Naive thymus-derived CD4-positive, alpha-beta T cell (primary cell): ENCODE data around the gene CD200. TPM values are rescaled to one million over a fixed set of nuclear protein-coding genes. Genes with fewer than 3 reads are reported as not detected.

Source experiments
- ATAC-seq: fragments of 150-1000 bp; cut with Tn5 transposase; 2 replicates; pipeline ENCODE4 v1.10.0; 2021; ENCODE audit warnings: mild to moderate bottlenecking, moderate library complexity
- CTCF ChIA-PET: fragments of 350-600 bp; sonication (Branson Sonifier 250); formaldehyde crosslinking; loops from one replicate; lab custom pipeline; 2021; ENCODE audit warnings: antibody characterized with exemption; lab: Charles Lee
- POLR2A ChIA-PET: fragments of 350-600 bp; sonication (Branson Sonifier 250); formaldehyde crosslinking; loops from one replicate; lab custom pipeline; 2021; ENCODE audit warnings: antibody characterized with exemption, inconsistent platforms; lab: Charles Lee
- DNase-seq, 9 donors: peaks; one replicate each; pipeline versions ENCODE4 v3.0.0 to v3.0.0-alpha.2; 2020 to 2022; ENCODE audit warnings: mixed read lengths in 1 of 9
- H3K27ac ChIP-seq: one replicate; pipeline ENCODE4 v1.7.0; 2013; ENCODE audit warnings: mild to moderate bottlenecking, low read depth, low read length, moderate library complexity
- H3K27me3 ChIP-seq, 2 donors: one replicate each; pipeline ENCODE4 v1.7.0; 2013; ENCODE audit warnings: low read length in 2 of 2, mild to moderate bottlenecking in 2 of 2, moderate library complexity in 2 of 2; ENCODE audit not compliant: control insufficient read depth in 2 of 2, insufficient read depth in 2 of 2
- H3K36me3 ChIP-seq, 3 experiments: 1 replicate in 2 of 3; 2 replicates in 1 of 3; pipeline ENCODE4 v1.7.0; 2013; ENCODE audit warnings: low read length in 3 of 3, mild to moderate bottlenecking in 3 of 3, moderate library complexity in 1 of 3; ENCODE audit not compliant: insufficient read depth in 3 of 3, control insufficient read depth in 2 of 3
- H3K4me1 ChIP-seq, 2 donors: one replicate each; pipeline ENCODE4 v1.7.0; 2013; ENCODE audit warnings: low read length in 2 of 2, mild to moderate bottlenecking in 2 of 2, moderate library complexity in 1 of 2; ENCODE audit not compliant: control insufficient read depth in 2 of 2, insufficient read depth in 2 of 2
- H3K4me3 ChIP-seq: 2 replicates; pipeline ENCODE4 v1.7.0; 2013; ENCODE audit warnings: mild to moderate bottlenecking, low read length
- H3K9me3 ChIP-seq, 3 experiments: 1 replicate in 2 of 3; 2 replicates in 1 of 3; pipeline ENCODE4 v1.7.0; 2013; ENCODE audit warnings: low read length in 3 of 3; ENCODE audit not compliant: control insufficient read depth in 2 of 3
- H3K27ac Mint-ChIP-seq, 9 donors: one replicate each; pipeline ENCODE4 v1.8.0; 2020 to 2022; ENCODE audit warnings: mixed read lengths in 9 of 9, mild to moderate bottlenecking in 8 of 9, moderate library complexity in 5 of 9, inconsistent platforms in 2 of 9
- H3K27me3 Mint-ChIP-seq, 5 donors: one replicate each; pipeline ENCODE4 v1.8.0; 2021 to 2022; ENCODE audit warnings: mixed read lengths in 5 of 5, mild to moderate bottlenecking in 1 of 5
- H3K36me3 Mint-ChIP-seq, 5 donors: one replicate each; pipeline ENCODE4 v1.8.0; 2020 to 2022; ENCODE audit warnings: mixed read lengths in 5 of 5, mild to moderate bottlenecking in 3 of 5, inconsistent platforms in 1 of 5
- H3K4me1 Mint-ChIP-seq, 7 donors: one replicate each; pipeline ENCODE4 v1.8.0; 2020 to 2022; ENCODE audit warnings: mixed read lengths in 7 of 7, mild to moderate bottlenecking in 3 of 7, inconsistent platforms in 1 of 7
- H3K4me3 Mint-ChIP-seq, 10 donors: one replicate each; pipeline ENCODE4 v1.8.0; 2020 to 2022; ENCODE audit warnings: mild to moderate bottlenecking in 10 of 10, mixed read lengths in 10 of 10, moderate library complexity in 6 of 10, inconsistent platforms in 2 of 10
- H3K9me3 Mint-ChIP-seq, 11 donors: one replicate each; pipeline ENCODE4 v1.8.0; 2020 to 2022; ENCODE audit warnings: mixed read lengths in 11 of 11, mild to moderate bottlenecking in 4 of 11, inconsistent platforms in 1 of 11, moderate library complexity in 1 of 11
- intact Hi-C, 2 donors: fragments of 100-400 bp; cut with micrococcal nuclease; formaldehyde crosslinking; loops; one replicate each; pipeline ENCODE4 v1.15.1; 2023
- polyA plus RNA-seq, 2 donors: library from polyadenylated mRNA; unstranded; fragments of 300-500 nt; fragmentation: Illumina TruSeq; gene quantifications; one replicate each; pipeline ENCODE4 v1.2.3, GENCODE V29; 2021
- total RNA-seq, 6 experiments: library from RNA in 5 of 6; stranded (reverse) in 5 of 6; gene quantifications; 1 replicate in 5 of 6; 2 replicates in 1 of 6; pipeline ENCODE4 v1.2.3 and lab custom pipeline; 2021 to 2026

CD200 gene
- total and polyA plus RNA-seq, 7 experiments from 2014 or later, result 2.5 to 9.1 (median 2.9) TPM

- H3K4me3 ChIP-seq, result no peak overlapping the region
- no peak for ATAC-seq
- no peak overlapping the region for H3K27ac ChIP-seq
- intact Hi-C loops, result no loop called here
- no peak overlapping the region for H3K4me3 Mint-ChIP-seq
- peaks cover 0 to 18% (median 4%) of the 10 kb centered on the region in 5 donors for H3K36me3 Mint-ChIP-seq
- peaks cover 0 to 22% of the 10 kb centered on the region in 2 donors for H3K4me1 ChIP-seq
- no peaks in the 10 kb centered on the region for H3K27me3 ChIP-seq
- H3K36me3 ChIP-seq, result no peaks in the 10 kb centered on the region
- H3K27me3 Mint-ChIP-seq, result no peaks in the 10 kb centered on the region
- ChIA-PET CTCF (interaction anchor here (0.6 to 0.8 kb wide), 2 partner anchors 10 to 1780 kb away, joined by 3 read pairs; no protein-coding TSS in a partner anchor), POLR2A (no interaction called here)
- no peaks in the 10 kb centered on the region for H3K9me3 Mint-ChIP-seq
- H3K4me1 Mint-ChIP-seq, result peaks cover 9 to 47% (median 40%) of the 10 kb centered on the region in 7 donors
- DNase-seq, result no peak
- no peaks in the 10 kb centered on the region for H3K9me3 ChIP-seq
- H3K27ac Mint-ChIP-seq, result no peak overlapping the region
These were observed 27.6 kb downstream of the CD200 start for GRCh38 chr3:112360561-112360960.

GRCh38 chr3:112362221-112362620 lies 29.3 kb downstream of the CD200 start:
- ChIA-PET POLR2A (interaction anchor here (1.0 to 1.7 kb wide), 2 partner anchors 12 to 29 kb away, joined by 3 to 4 read pairs; no protein-coding TSS in a partner anchor), CTCF (no interaction called here)
- H3K9me3 ChIP-seq, result no peaks in the 10 kb centered on the region
- DNase-seq (no peak), ATAC-seq (no peak)
- H3K36me3 ChIP-seq, result no peaks in the 10 kb centered on the region
- Mint-ChIP-seq H3K27me3 (no peaks in the 10 kb centered on the region), H3K4me3 (no peak overlapping the region), H3K36me3 (peaks cover 0 to 23% (median 6%) of the 10 kb centered on the region in 5 donors), H3K27ac (peak overlapping the region in 1 of 9 donors; percentile 46), H3K4me1 (peaks cover 9 to 53% (median 47%) of the 10 kb centered on the region in 7 donors), H3K9me3 (no peaks in the 10 kb centered on the region)
- H3K27ac ChIP-seq, result no peak overlapping the region
- H3K4me3 ChIP-seq, result no peak overlapping the region
- H3K27me3 ChIP-seq, result no peaks in the 10 kb centered on the region
- intact Hi-C loops, result no loop called here
- H3K4me1 ChIP-seq, result peaks cover 0 to 22% of the 10 kb centered on the region in 2 donors

- intact Hi-C loops, result no loop called here
- CTCF ChIA-PET, result no interaction called here
- Histone ChIP-seq H3K9me3 (no peaks in the 10 kb centered on the region), H3K27me3 (no peaks in the 10 kb centered on the region), H3K4me3 (no peak overlapping the region), H3K36me3 (no peaks in the 10 kb centered on the region), H3K4me1 (peaks cover 0 to 4% of the 10 kb centered on the region in 2 donors), H3K27ac (peak overlapping the region; percentile 24)
- H3K4me1 Mint-ChIP-seq, result peaks cover under 1 to 32% (median 26%) of the 10 kb centered on the region in 7 donors
- no peaks in the 10 kb centered on the region for H3K9me3 Mint-ChIP-seq
- no peak for DNase-seq
- peak overlapping the region in 8 of 10 donors; percentile 30 to 66 (median 54) for H3K4me3 Mint-ChIP-seq
- H3K27me3 Mint-ChIP-seq, result no peaks in the 10 kb centered on the region
- POLR2A ChIA-PET, result interaction anchor here (1.0 kb wide), 1 partner anchor 10 kb away, joined by 3 read pairs; no protein-coding TSS in a partner anchor
- peak overlapping the region; percentile 26 to 85 (median 78) for H3K27ac Mint-ChIP-seq
- H3K36me3 Mint-ChIP-seq, result peaks cover 0 to 23% (median 6%) of the 10 kb centered on the region in 5 donors
- no peak for ATAC-seq
These were observed 31.3 kb downstream of the CD200 start for GRCh38 chr3:112364291-112364690.

- no peak overlapping the region for H3K4me3 ChIP-seq
- intact Hi-C loops, result no loop called here
- H3K36me3 Mint-ChIP-seq, result peaks cover 0 to 23% (median 6%) of the 10 kb centered on the region in 5 donors
- no peaks in the 10 kb centered on the region for H3K36me3 ChIP-seq
- ChIA-PET POLR2A (interaction anchor here (1.0 kb wide), 1 partner anchor 11 kb away, joined by 3 read pairs; no protein-coding TSS in a partner anchor), CTCF (no interaction called here)
- peaks cover 0 to 31% (median 26%) of the 10 kb centered on the region in 7 donors for H3K4me1 Mint-ChIP-seq
- peak overlapping the region in 8 of 9 donors; percentile 16 to 85 (median 77) for H3K27ac Mint-ChIP-seq
- ATAC-seq, result no peak
- no peaks in the 10 kb centered on the region for H3K9me3 ChIP-seq
- peaks cover 0 to 4% of the 10 kb centered on the region in 2 donors for H3K4me1 ChIP-seq
- H3K4me3 Mint-ChIP-seq, result peak overlapping the region in 9 of 10 donors; percentile 4 to 66 (median 50)
- no peak for DNase-seq
- H3K27me3 ChIP-seq, result no peaks in the 10 kb centered on the region
- H3K9me3 Mint-ChIP-seq, result no peaks in the 10 kb centered on the region
- H3K27ac ChIP-seq, result no peak overlapping the region
- no peaks in the 10 kb centered on the region for H3K27me3 Mint-ChIP-seq
These were observed 32.1 kb downstream of the CD200 start for GRCh38 chr3:112365035-112365434.

GRCh38 chr3:112365636-112366035 lies 32.7 kb downstream of the CD200 start:
- intact Hi-C loops, result no loop called here
- H3K27me3 Mint-ChIP-seq, result no peaks in the 10 kb centered on the region
- peak overlapping the region in 7 of 9 donors; percentile 1 to 85 (median 52) for H3K27ac Mint-ChIP-seq
- no peaks in the 10 kb centered on the region for H3K9me3 ChIP-seq
- POLR2A ChIA-PET, result no interaction called here
- H3K27me3 ChIP-seq, result no peaks in the 10 kb centered on the region
- no peak overlapping the region for H3K4me3 ChIP-seq
- CTCF ChIA-PET, result no interaction called here
- DNase-seq, result no peak
- H3K4me3 Mint-ChIP-seq, result peak overlapping the region in 5 of 10 donors; percentile 2 to 66 (median 57)
- peaks cover 0 to 21% (median 6%) of the 10 kb centered on the region in 5 donors for H3K36me3 Mint-ChIP-seq
- no peaks in the 10 kb centered on the region for H3K36me3 ChIP-seq
- peaks cover 0 to 4% of the 10 kb centered on the region in 2 donors for H3K4me1 ChIP-seq
- no peak overlapping the region for H3K27ac ChIP-seq
- no peak for ATAC-seq
- H3K4me1 Mint-ChIP-seq, result peaks cover 0 to 31% (median 26%) of the 10 kb centered on the region in 7 donors
- H3K9me3 Mint-ChIP-seq, result no peaks in the 10 kb centered on the region

- H3K27ac ChIP-seq, result no peak overlapping the region
- intact Hi-C loops, result no loop called here
- peaks cover 5 to 32% (median 26%) of the 10 kb centered on the region in 7 donors for H3K4me1 Mint-ChIP-seq
- no peak for DNase-seq
- H3K27me3 ChIP-seq, result no peaks in the 10 kb centered on the region
- H3K4me3 ChIP-seq, result no peak overlapping the region
- H3K9me3 Mint-ChIP-seq, result no peaks in the 10 kb centered on the region
- ChIA-PET CTCF (no interaction called here), POLR2A (interaction anchor here (0.6 to 0.7 kb wide), 2 partner anchors 98 to 131 kb away, joined by 3 read pairs; no protein-coding TSS in a partner anchor)
- no peak overlapping the region for H3K27ac Mint-ChIP-seq
- H3K27me3 Mint-ChIP-seq, result no peaks in the 10 kb centered on the region
- H3K4me1 ChIP-seq, result peaks cover 0 to 4% of the 10 kb centered on the region in 2 donors
- no peak for ATAC-seq
- H3K9me3 ChIP-seq, result no peaks in the 10 kb centered on the region
- no peaks in the 10 kb centered on the region for H3K36me3 ChIP-seq
- H3K36me3 Mint-ChIP-seq, result peaks cover 0 to 16% (median 6%) of the 10 kb centered on the region in 5 donors
- no peak overlapping the region for H3K4me3 Mint-ChIP-seq
These were observed 33.6 kb downstream of the CD200 start for GRCh38 chr3:112366522-112366921.
